KMS-11 (cell line): Measurements from ENCODE around the gene GALNT10.

Experiments
- H2AFZ ChIP-seq: fragments of 200-600 bp; sonication (generic); 2 replicates; pipeline ENCODE4 v1.6.1; 2016; ENCODE audit warnings: antibody characterized with exemption, mixed run types, low read depth
- H3K27ac ChIP-seq: fragments of 200-600 bp; sonication (generic); 2 replicates; pipeline ENCODE4 v1.6.1; 2016; ENCODE audit warnings: mild to moderate bottlenecking, mixed run types
- H3K27me3 ChIP-seq: fragments of 200-600 bp; sonication (generic); 2 replicates; pipeline ENCODE4 v1.6.1; 2017; ENCODE audit warnings: mild to moderate bottlenecking, low read depth, mixed run types, moderate library complexity; ENCODE audit not compliant: insufficient read depth
- H3K36me3 ChIP-seq: fragments of 200-600 bp; sonication (generic); 2 replicates; pipeline ENCODE4 v1.6.1; 2017; ENCODE audit warnings: mild to moderate bottlenecking, mixed run types; ENCODE audit not compliant: insufficient read depth
- H3K4me1 ChIP-seq: fragments of 200-600 bp; sonication (generic); 2 replicates; pipeline ENCODE4 v1.6.1; 2016; ENCODE audit warnings: mild to moderate bottlenecking, low read depth, mixed run types; ENCODE audit not compliant: poor library complexity, severe bottlenecking
- H3K4me2 ChIP-seq: fragments of 200-600 bp; sonication (generic); 2 replicates; pipeline ENCODE4 v1.7.0; 2016; ENCODE audit warnings: mild to moderate bottlenecking, mixed run types
- H3K4me3 ChIP-seq: fragments of 200-600 bp; sonication (generic); IDR thresholded peaks from 2 replicates; pipeline ENCODE4 v1.6.1; 2017; ENCODE audit warnings: low read depth, low read length, mixed read lengths; ENCODE audit not compliant: insufficient read depth
- H3K79me2 ChIP-seq: fragments of 200-600 bp; sonication (generic); 2 replicates; pipeline ENCODE4 v1.6.1; 2016; ENCODE audit warnings: low read depth, mixed run types; ENCODE audit not compliant: insufficient read depth
- H3K9ac ChIP-seq: fragments of 200-600 bp; sonication (generic); 2 replicates; pipeline ENCODE4 v1.6.1; 2016; ENCODE audit warnings: mild to moderate bottlenecking, mixed run types
- H4K20me1 ChIP-seq: fragments of 200-600 bp; sonication (generic); 2 replicates; pipeline ENCODE4 v1.6.1; 2016; ENCODE audit warnings: mild to moderate bottlenecking, mixed run types; ENCODE audit not compliant: insufficient read depth
- TF ChIP-seq, protein P1 (sequence below): fragments of 200-600 bp; sonication (generic); conservative IDR thresholded peaks from 2 replicates; pipeline ENCODE4 v1.6.1; 2017; ENCODE audit warnings: low read depth, mild to moderate bottlenecking, antibody characterized with exemption, low read length, moderate library complexity, mixed read lengths

The GALNT10 gene

DNA sequence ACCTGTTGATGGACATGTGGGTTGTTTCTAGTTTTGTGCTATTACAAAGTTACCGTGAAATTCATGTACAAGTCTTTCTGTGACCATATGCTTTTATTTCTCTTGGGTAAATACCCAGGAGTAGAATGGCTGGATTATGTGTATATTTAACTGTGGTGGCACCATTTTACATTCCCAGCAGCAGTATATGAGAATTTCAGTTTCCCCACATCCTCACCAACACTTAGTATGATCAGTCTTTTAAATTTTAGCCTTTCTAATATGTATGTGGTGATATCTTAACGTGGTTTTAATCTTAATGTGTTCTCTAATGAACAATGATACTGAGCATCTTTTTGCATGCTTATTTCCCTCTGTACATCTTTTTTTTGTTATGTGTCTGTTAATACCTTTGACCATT lies 36.6 kb downstream of the GALNT10 start:
- H3K27ac ChIP-seq: no peak overlapping the region
- H3K4me2 ChIP-seq: no peak overlapping the region
- H3K36me3 ChIP-seq: no peaks in the 10 kb centered on the region
- H4K20me1 ChIP-seq: no peaks in the 10 kb centered on the region
- H3K79me2 ChIP-seq: no peaks in the 10 kb centered on the region
- H3K9ac ChIP-seq: no peak overlapping the region
- H2AFZ ChIP-seq: no peak overlapping the region
- H3K27me3 ChIP-seq: no peaks in the 10 kb centered on the region
- no peak overlapping the region for H3K4me3 ChIP-seq
- TF ChIP-seq, protein P1, sequence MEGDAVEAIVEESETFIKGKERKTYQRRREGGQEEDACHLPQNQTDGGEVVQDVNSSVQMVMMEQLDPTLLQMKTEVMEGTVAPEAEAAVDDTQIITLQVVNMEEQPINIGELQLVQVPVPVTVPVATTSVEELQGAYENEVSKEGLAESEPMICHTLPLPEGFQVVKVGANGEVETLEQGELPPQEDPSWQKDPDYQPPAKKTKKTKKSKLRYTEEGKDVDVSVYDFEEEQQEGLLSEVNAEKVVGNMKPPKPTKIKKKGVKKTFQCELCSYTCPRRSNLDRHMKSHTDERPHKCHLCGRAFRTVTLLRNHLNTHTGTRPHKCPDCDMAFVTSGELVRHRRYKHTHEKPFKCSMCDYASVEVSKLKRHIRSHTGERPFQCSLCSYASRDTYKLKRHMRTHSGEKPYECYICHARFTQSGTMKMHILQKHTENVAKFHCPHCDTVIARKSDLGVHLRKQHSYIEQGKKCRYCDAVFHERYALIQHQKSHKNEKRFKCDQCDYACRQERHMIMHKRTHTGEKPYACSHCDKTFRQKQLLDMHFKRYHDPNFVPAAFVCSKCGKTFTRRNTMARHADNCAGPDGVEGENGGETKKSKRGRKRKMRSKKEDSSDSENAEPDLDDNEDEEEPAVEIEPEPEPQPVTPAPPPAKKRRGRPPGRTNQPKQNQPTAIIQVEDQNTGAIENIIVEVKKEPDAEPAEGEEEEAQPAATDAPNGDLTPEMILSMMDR: no peak
- peaks cover 42% of the 10 kb centered on the region for H3K4me1 ChIP-seq

DNA sequence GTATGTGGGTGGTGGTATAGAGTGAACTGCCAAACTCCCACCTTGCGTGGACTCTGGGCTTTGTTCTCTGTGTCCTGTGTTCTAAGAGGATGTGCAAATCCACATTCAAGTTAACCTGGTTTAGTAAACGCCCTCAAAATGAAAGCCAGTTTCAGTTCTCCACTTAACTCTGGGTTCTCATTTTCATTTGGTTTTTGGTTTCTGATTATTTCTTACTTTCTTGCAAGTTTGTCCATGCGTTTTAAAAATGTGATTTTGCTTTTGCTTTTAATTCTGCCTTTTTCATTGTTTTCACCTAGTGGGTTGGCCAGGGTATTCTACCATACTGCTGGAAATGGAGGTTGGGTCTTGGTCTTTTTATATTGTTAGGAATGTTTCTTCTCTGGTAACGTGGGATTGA lies 38.2 kb downstream of the GALNT10 start:
- H3K27me3 ChIP-seq: no peaks in the 10 kb centered on the region
- H3K79me2 ChIP-seq: no peaks in the 10 kb centered on the region
- no peaks in the 10 kb centered on the region for H4K20me1 ChIP-seq
- H3K27ac ChIP-seq: peak overlapping the region; percentile 45; the same call in 1 of the 2 replicates
- peak overlapping the region; percentile 64 for H3K4me2 ChIP-seq
- peaks cover 26% of the 10 kb centered on the region for H3K4me1 ChIP-seq
- no peak overlapping the region for H3K9ac ChIP-seq
- no peak overlapping the region for H3K4me3 ChIP-seq
- H3K36me3 ChIP-seq: no peaks in the 10 kb centered on the region
- no peak overlapping the region for H2AFZ ChIP-seq
- TF ChIP-seq, protein P1: no peak

DNA sequence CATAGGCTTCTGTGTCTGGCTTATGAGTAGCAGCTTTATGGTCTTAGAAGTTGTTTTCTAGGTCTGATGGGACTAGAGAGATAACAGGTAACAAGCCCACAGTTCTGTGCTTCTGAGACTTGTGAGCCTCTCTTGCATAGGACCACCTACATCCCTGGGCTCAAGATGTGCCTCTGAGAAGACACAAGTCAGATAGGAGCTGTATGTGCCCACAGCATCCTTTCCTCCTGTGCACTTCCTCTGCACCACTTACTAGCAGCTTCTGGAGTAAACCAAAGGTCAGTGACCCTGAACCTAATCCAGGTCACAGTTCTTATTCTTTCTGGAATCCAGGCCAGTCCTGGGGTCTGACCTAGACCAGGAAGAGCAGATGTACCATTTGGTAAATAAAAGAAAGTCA lies 40.0 kb downstream of the GALNT10 start:
- Histone ChIP-seq H3K79me2 (no peaks in the 10 kb centered on the region), H3K27ac (no peak overlapping the region), H3K36me3 (no peaks in the 10 kb centered on the region), H3K4me3 (no peak overlapping the region), H3K9ac (no peak overlapping the region), H3K4me1 (peaks cover 17% of the 10 kb centered on the region), H3K4me2 (no peak overlapping the region), H2AFZ (no peak overlapping the region), H4K20me1 (no peaks in the 10 kb centered on the region), H3K27me3 (no peaks in the 10 kb centered on the region)
- TF ChIP-seq, protein P1: no peak

DNA sequence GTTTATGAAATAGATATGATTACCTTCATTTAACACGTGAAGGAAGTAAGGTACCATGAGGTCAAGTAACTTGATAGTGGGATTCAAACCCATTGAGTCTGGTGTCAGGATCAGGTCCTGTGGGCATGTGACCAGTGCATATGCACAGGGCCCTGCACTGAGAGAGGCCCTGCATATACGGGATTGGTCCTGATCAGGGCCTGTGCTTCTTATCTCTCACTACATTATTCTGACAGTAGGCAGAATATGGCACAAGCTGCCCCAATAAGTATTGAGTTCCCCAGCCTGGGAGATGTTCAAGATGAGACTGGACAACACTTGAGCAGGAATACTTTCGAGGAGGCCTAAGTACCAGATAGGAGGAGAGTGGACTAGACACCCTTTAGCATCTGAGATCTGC lies 44.0 kb downstream of the GALNT10 start:
- Histone ChIP-seq H3K4me1 (no peaks in the 10 kb centered on the region), H4K20me1 (no peaks in the 10 kb centered on the region), H3K27me3 (no peaks in the 10 kb centered on the region), H3K27ac (no peak overlapping the region), H3K9ac (no peak overlapping the region), H3K4me2 (no peak overlapping the region), H3K36me3 (no peaks in the 10 kb centered on the region), H3K79me2 (no peaks in the 10 kb centered on the region), H3K4me3 (no peak overlapping the region), H2AFZ (no peak overlapping the region)
- TF ChIP-seq, protein P1: no peak

DNA sequence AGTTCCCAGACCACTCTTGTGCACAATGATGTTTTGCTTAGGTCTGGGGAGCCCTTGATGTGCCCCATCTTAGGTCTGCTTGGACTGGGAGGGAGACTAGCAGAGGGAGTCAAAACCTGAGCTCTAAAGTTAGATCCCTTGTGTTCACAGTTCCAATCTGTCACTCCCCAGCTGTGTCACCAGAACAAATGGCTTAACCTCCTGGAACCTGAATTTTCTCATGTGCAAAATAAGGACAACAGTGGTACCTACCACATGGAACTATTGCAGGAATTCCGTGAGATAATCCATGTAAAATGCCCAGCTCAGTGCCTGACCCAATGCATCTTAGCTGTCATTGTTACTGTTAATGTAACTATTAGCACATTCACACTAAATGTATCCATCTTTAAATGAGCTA lies 45.5 kb downstream of the GALNT10 start:
- Histone ChIP-seq H3K36me3 (no peaks in the 10 kb centered on the region), H3K27me3 (no peaks in the 10 kb centered on the region), H3K4me3 (no peak overlapping the region), H3K79me2 (no peaks in the 10 kb centered on the region), H4K20me1 (no peaks in the 10 kb centered on the region), H3K27ac (no peak overlapping the region), H3K9ac (no peak overlapping the region), H3K4me1 (no peaks in the 10 kb centered on the region), H2AFZ (no peak overlapping the region), H3K4me2 (no peak overlapping the region)
- TF ChIP-seq, protein P1: no peak
